GOT3 (cell line): ENCODE data around the gene PTPN21.
"Not testable (repeated sequence)": the region's sequence is repeated elsewhere in the genome, so short reads cannot be mapped to it uniquely, and the experiment has no call there.

ENCODE experiments used
- DNase-seq: peaks from one replicate; lab custom pipeline; 2025; ENCODE audit warnings: mixed read lengths; lab: John Stamatoyannopoulos, UW

Gene PTPN21

DNA sequence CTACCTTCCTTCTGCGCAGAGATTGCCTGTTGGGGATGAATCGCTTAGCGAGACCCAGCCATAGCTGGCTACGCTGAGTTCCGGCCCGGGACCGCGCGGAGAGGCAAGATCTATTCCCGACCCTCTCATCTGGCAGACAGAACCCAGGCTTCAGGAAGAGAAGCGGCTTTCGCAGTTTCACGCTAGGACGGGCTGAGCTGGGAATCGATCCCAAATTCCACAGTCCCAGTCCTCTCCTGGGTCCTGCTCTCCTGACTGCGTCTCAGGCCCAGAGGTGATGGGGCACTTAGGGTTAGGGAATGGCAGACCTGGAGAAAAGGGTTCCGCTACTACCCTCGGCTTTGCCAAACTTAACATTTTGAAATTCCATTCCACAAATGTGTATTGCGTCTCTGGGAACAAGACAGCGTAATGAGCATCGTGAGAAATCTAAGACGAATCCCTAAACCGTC is 2.8 kb downstream of the PTPN21 start:
- DNase-seq, result no peak

DNA sequence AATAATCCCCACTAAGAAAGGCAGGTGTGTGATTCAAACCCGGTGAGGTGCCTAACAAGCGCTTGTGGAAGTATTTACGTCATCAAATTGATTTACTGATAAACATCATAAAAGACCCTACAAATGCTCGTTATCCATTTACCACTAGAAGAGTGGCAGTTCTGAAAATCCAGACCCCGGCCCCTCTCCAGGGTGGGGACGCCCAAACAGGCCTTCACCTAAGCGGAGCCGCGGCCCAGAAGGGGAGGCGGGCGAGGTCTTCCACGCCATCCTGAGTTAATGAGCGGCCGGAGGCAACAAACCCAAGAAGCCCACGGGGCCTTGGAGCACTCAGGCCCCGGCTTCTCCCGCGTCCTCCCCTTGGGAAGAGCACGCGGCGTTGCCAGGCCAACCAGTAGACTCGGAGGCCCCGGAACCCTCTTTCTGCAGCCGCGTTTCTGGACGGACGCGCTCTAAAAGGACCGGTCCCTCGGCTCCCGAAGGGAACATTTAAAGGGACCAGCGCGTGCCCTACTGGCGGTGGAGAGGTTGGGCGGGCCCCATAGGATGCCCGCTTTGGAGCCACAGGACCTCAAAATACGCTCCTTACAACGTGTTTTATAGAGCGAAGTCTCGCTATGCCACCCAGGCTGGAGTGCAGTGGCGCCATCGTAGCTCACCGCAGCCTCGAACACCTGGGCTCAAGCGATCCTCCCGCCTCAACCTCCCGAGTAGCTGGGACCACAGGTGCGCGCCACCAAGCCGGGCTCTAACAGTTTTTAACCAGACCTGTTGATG is 3.5 kb downstream of the PTPN21 start:
- DNase-seq, result peak; percentile 4

DNA sequence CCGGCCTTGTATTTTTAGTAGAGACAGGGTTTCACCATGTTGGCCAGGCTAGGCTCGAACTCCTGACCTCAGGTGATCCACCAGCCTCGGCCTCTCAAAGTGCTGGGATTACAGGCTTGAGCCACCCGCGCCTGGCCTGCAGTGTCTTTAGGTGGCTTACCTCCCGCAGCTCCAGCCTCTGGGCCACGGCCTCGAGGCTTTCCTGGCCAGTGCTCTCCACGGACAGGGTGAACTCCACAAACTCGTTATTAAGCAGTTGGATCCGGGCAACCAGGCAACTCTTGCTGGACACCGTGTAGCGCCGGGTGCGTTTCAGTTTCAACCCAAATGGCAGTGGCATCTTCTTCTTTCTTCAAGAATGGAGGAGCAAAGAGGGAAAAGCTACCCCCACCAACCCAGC is 4.7 kb downstream of the PTPN21 start:
- no peak for DNase-seq

DNA sequence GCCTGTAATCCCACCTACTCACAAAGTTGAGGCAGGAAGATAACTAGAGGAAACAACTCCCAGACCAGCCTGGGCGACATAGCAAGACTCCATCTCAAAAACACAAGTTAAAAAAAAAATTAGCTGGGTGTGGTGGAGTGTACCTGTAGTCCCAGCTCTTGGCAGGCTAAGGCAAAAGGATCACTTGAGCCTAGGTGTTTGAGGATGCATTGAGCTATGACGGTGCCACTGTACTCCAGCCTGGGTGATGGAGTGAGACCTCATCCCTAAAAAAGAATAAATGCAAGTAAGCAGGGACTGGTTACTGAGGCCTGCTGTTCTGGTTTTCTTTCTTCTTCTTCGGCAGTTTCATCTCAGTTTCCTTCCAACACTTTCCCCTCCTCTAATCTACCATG is 7.4 kb downstream of the PTPN21 start:
- DNase-seq, result no peak

DNA sequence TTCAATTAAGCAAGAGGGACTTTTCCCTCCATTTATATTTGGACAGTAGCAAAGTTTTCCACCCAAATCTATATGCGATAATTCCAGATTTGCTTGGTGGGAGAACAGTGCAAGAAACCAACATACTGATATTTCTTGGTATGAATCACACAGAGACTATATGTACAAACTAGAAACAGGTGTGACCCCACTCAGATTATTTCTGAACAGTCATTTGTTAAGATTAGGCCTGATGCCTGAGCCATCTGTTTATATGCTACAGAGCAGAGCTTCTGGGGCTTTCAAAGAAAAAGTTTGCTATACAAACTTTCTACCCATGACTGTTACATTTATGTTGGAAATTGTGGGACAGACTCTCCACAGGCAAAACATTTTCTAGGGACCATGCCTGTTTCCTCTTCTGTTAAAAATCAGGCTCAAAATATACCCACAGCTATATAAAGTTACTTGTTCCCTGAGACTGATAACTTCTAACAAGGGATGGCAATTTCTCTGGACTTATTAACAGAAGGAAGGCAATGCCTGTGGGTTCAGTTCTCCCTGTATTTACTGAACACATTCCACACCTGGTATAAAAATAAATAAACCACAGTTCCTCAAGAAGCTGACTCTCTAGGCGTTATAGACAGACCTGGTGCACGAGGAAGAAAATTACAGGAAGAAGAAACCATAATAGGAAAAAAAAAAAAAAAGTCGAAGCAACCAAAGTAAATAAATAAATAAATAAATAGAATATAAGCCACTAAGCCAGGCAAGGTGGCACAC is 8.0 kb downstream of the PTPN21 start:
- DNase-seq, result no peak

- no peak for DNase-seq
These were observed 9.6 kb downstream of the PTPN21 start for GRCh38 chr14:88545256-88545655.

GRCh38 chr14:88542857-88543795 is 11.7 kb downstream of the PTPN21 start:
- no peak for DNase-seq

DNA sequence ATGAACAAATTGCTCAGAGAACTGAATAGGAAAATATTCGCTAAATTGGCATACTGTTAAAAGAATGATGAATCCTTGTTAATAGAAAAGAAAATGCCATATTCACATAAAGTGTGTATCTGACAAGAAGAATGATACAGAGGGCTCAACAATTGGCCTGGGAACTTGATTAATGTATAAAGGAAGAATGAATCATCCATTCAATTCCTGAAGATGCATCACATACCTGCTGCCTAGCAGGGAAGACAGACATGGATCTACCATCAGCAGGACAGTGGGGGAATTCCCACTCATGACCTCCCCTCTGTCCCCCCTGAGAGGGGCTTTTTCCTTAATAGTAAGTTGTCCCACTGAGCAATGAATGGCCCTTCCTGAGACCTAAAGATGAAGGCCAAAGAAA is 13.5 kb downstream of the PTPN21 start:
- DNase-seq, result no peak

DNA sequence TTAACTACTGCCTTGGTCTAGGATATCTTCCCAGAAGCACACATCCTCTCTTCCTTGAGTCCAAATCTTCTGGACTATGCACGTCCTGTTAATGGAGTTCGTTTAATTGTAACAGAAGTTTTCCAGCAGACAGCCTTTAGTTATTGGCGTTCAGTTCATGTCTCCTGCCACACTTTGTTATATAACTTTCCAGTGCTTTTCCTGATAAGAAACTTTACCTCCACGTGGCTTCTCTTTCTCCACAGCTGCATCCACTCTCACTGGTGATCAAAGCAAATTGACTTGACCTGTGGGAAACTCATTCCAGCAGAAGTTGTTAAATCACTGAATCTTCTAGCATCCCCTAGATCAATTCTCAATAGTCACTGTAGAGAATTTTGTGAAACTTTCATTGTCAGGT is 19.0 kb downstream of the PTPN21 start:
- DNase-seq, result no peak

GRCh38 chr14:88535149-88535548 is 19.7 kb downstream of the PTPN21 start:
- no peak for DNase-seq

DNA sequence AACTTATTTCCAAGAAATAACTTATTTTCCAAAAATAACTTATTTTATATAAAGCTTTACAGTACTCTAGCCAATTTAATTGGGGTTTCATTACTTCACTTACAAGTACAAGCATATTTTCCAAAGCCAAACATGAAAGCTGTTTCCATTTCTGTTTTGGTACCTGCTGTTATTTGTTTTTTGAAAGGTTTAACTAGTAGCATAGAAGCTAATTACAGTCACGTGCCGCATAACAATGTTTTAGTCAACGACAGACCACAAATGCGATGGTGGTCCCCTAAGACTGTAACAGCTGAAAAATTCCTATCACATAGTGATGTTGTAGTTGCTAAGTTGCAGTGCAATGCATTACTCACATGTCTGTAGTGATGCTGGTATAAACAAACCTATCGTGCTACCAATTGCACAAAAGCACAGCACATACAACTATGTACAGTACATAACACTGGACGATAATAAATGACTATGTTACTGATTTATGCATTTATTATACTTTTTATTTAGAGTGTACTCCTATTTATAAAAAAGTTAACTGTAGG is 21.7 kb downstream of the PTPN21 start:
- no peak for DNase-seq

- DNase-seq, result not testable (repeated sequence)
These were observed 24.9 kb downstream of the PTPN21 start for GRCh38 chr14:88529889-88530288.

DNA sequence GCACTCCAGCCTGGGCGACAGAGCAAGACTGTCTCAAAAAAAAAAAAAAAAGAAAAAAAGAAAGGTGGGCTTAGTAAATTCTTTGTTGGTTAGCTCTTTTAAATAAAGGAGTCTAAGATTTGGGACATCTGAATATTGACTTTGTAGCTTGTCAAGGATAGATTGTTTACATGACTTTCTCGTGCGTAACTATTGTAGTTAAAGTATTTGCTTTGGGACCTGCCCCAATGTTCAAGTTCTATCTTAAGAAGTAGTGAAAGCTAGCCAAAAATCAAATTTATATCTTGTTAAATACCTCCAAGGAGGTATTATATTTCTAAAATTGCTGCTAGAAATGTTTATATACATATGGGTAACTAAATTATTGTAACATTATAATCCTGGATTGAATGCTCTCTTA is 32.4 kb downstream of the PTPN21 start:
- no peak for DNase-seq

DNA sequence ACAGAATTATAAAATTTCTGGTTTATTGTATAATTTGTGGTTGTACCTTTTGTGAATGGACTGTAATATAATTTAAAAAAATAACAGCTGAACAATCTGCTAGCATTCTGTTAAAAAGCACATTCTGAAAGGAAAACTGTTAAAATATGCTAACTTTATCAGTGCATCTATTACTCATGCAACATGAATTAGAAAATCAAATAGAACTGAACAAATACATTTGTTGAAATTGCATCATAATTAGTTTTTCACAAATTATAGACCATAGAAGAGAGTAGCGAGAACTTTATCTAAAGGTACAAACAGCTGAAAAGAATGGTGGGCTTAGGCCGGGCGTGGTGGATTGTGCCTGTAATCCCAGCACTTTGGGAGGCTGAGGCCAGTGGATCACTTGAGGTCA is 33.0 kb downstream of the PTPN21 start:
- DNase-seq, result no peak

GRCh38 chr14:88519907-88520306 is 34.9 kb downstream of the PTPN21 start:
- no peak for DNase-seq

GRCh38 chr14:88518592-88519512 is 36.0 kb downstream of the PTPN21 start:
- DNase-seq, result no peak

DNA sequence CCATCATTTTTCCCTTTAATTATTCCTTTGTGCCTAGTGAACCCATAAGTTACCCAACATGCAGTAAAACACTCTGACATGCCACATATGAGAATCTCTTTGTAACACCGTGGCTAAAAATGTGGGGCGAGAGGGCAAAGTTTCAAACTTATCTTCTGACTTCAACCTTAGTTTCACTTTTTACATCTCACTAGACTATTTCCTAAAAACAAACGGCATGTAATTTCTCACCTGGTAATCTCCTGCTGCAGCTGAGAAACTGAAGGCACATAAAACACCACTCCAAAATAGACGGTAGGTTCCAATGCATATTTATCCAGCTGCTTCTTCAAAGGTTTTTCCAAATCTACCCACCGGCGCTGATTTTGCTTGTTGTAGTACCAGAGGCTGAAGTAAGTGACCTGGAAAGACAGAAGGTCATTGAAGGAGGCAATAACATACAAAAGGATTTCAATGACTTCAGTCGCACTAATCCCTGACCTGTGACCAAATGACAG is 37.9 kb downstream of the PTPN21 start:
- DNase-seq, result no peak

- DNase-seq, result no peak
These were observed 39.1 kb downstream of the PTPN21 start for GRCh38 chr14:88515499-88516221.

DNA sequence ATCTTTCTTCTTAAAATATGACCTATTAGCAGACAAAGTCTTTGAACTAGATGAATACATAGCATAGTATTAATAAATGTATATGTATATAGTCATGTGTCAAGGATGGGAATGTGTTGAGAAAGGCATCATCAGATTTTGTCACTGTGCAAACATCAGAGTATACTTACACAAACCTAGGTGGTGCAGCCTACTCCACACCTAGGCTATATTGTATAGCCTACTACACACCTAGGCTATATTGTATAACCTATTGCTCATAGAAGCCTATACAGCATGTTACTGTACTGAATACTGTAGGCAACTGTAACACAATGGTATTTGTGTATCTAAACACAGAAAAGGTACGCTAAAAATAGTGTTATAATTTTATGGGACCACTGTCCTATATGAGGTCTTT is 47.6 kb downstream of the PTPN21 start:
- DNase-seq, result no peak

DNA sequence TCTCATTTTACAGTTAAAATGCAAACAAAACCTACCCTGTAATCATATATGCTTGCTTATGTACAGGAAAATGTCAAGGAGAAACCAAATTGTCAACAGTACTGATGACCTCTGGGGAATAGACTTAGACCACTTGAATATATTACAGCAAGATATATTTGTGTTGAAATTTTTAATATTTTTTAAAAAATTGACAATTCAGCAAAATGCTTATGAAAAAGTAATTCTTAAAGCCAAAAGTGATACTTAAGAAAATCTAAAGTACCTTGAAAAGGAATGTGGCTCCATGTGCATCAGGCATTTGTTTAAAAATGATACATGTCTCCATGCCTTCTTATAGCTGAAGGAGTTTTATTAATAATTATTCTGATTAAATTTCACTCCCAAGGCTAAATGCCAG is 49.2 kb downstream of the PTPN21 start:
- DNase-seq, result no peak
